Measurements from ENCODE around the gene AKR1C3. TPM values are rescaled to one million over a fixed set of nuclear protein-coding genes. Genes with fewer than 3 reads are reported as not detected.
"Not testable (repeated sequence)": the region's sequence is repeated elsewhere in the genome, so short reads cannot be mapped to it uniquely, and the experiment has no call there.

Gene AKR1C3
- total RNA-seq, 1 experiment from 2014 or later = 3.0 TPM

DNA sequence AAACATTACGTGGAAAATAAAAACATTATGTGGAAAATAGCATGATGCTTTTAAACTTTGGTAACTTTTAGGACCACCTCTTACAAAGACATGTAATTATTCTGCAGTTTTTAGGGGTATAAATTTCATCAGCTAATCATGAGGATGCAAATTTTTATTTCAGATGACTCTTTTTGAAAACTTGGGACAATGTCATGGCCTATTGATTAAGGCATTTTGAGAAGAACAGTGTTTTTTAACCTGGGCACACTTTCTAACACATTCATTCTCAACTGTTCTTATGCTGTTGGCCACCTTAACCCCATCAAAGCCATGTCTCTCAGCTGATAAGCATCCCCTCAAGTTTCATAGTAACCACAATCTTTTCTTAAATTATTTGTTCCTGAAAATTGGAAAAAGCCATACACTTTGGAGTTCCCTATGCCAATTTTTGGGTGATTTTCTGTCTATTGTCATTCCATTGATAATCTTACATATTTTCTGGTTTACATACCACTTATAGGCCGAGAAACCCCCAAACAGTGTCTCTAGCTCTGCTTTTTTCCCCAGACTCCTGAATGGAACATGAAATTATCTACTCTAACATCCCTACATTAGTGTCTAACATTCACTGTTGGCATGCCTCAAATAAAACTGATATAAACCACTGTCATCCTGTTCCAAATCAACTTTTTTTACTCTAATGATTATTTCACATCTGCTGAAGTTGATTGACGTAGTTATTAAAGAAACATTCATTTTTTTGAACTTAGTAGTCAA, 14.6 kb downstream of the AKR1C3 start:
- H3K4me1 ChIP-seq (ENCODE audit: control insufficient read depth in 1 of 2, insufficient read depth in 2 of 2, low read length in 2 of 2) = no peaks in the 10 kb centered on the region
- ATAC-seq (no peak), DNase-seq (ENCODE audit: low read depth, low spot score) (no peak)
- TF ChIP-seq EZH2phosphoT487 (IDR thresholded peaks at IDR 0.05; ENCODE audit: borderline replicate concordance) (no peak), FOSL1 (IDR thresholded peaks at IDR 0.05; ENCODE audit: low read depth) (no peak), YY1 (IDR thresholded peaks at IDR 0.05; ENCODE audit: extremely low read depth, insufficient replicate concordance, low read depth, low read length) (no peak), POLR2AphosphoS5 (IDR thresholded peaks at IDR 0.05; ENCODE audit: low read depth, low read length) (no peak), SIN3A (IDR thresholded peaks at IDR 0.05; ENCODE audit: low read depth) (no peak), TCF7L2 (IDR thresholded peaks at IDR 0.05; ENCODE audit: borderline replicate concordance, extremely low read depth, insufficient read depth, insufficient read length) (no peak), CEBPB (IDR thresholded peaks at IDR 0.05; ENCODE audit: low read depth) (no peak), EZH2 (IDR thresholded peaks at IDR 0.05) (no peak), SP1 (IDR thresholded peaks at IDR 0.05; ENCODE audit: low read depth) (no peak), CBX3 (IDR thresholded peaks at IDR 0.05; ENCODE audit: low read depth) (no peak), JUND (IDR thresholded peaks at IDR 0.05) (no peak), POLR2A (IDR thresholded peaks at IDR 0.05; ENCODE audit: borderline replicate concordance, extremely low read depth, insufficient read depth, insufficient read length) (no peak), RAD21 (IDR thresholded peaks at IDR 0.05; ENCODE audit: low read depth) (no peak)
- TF ChIP-seq, protein P1, sequence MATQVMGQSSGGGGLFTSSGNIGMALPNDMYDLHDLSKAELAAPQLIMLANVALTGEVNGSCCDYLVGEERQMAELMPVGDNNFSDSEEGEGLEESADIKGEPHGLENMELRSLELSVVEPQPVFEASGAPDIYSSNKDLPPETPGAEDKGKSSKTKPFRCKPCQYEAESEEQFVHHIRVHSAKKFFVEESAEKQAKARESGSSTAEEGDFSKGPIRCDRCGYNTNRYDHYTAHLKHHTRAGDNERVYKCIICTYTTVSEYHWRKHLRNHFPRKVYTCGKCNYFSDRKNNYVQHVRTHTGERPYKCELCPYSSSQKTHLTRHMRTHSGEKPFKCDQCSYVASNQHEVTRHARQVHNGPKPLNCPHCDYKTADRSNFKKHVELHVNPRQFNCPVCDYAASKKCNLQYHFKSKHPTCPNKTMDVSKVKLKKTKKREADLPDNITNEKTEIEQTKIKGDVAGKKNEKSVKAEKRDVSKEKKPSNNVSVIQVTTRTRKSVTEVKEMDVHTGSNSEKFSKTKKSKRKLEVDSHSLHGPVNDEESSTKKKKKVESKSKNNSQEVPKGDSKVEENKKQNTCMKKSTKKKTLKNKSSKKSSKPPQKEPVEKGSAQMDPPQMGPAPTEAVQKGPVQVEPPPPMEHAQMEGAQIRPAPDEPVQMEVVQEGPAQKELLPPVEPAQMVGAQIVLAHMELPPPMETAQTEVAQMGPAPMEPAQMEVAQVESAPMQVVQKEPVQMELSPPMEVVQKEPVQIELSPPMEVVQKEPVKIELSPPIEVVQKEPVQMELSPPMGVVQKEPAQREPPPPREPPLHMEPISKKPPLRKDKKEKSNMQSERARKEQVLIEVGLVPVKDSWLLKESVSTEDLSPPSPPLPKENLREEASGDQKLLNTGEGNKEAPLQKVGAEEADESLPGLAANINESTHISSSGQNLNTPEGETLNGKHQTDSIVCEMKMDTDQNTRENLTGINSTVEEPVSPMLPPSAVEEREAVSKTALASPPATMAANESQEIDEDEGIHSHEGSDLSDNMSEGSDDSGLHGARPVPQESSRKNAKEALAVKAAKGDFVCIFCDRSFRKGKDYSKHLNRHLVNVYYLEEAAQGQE (IDR thresholded peaks at IDR 0.05; ENCODE audit: low read depth) = no peak
- TF ChIP-seq, protein P2, sequence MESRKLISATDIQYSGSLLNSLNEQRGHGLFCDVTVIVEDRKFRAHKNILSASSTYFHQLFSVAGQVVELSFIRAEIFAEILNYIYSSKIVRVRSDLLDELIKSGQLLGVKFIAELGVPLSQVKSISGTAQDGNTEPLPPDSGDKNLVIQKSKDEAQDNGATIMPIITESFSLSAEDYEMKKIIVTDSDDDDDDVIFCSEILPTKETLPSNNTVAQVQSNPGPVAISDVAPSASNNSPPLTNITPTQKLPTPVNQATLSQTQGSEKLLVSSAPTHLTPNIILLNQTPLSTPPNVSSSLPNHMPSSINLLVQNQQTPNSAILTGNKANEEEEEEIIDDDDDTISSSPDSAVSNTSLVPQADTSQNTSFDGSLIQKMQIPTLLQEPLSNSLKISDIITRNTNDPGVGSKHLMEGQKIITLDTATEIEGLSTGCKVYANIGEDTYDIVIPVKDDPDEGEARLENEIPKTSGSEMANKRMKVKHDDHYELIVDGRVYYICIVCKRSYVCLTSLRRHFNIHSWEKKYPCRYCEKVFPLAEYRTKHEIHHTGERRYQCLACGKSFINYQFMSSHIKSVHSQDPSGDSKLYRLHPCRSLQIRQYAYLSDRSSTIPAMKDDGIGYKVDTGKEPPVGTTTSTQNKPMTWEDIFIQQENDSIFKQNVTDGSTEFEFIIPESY (IDR thresholded peaks at IDR 0.05; ENCODE audit: extremely low read depth, insufficient replicate concordance, low read length) = no peak
- TF ChIP-seq, protein P3, sequence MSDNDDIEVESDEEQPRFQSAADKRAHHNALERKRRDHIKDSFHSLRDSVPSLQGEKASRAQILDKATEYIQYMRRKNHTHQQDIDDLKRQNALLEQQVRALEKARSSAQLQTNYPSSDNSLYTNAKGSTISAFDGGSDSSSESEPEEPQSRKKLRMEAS (IDR thresholded peaks at IDR 0.05) = no peak
- H3K36me3 ChIP-seq (ENCODE audit: control insufficient read depth in 1 of 2, insufficient read depth in 2 of 2, low read length in 2 of 2) = no peaks in the 10 kb centered on the region
- BruUV-seq (replicated peaks) = no TSS peak
- no peaks in the 10 kb centered on the region for H4K20me1 ChIP-seq (ENCODE audit: insufficient read depth)
- H3K4me2 ChIP-seq (ENCODE audit: low read length) = no peak overlapping the region
- no peak overlapping the region for H3K4me3 ChIP-seq (replicated peaks in 1 of 2; ENCODE audit: low read depth in 1 of 2, low read length in 2 of 2)
- ChIA-PET RAD21 (ENCODE audit: low non-redundant PET in 1 of 2, low total read pairs in 2 of 2, uncharacterized antibody in 2 of 2, unreplicated experiment in 2 of 2) (no interaction called here), POLR2A (no interaction called here), CTCF (no interaction called here)
- H3K9me3 ChIP-seq (ENCODE audit: control insufficient read depth in 1 of 2, insufficient read depth in 1 of 2, low read depth in 1 of 2, low read length in 2 of 2) = no peaks in the 10 kb centered on the region
- H3K27me3 ChIP-seq (ENCODE audit: insufficient read depth, low read length) = no peaks in the 10 kb centered on the region
- H3K9ac ChIP-seq (ENCODE audit: low read length) = no peak overlapping the region
- intact Hi-C loops (cut with micrococcal nuclease) = no loop called here
- H3K79me2 ChIP-seq (ENCODE audit: insufficient read depth, low read length) = no peaks in the 10 kb centered on the region
- H2AFZ ChIP-seq (ENCODE audit: low read depth, low read length, poor library complexity, severe bottlenecking) = no peak overlapping the region
- no peaks in the 10 kb centered on the region for H3K9me2 ChIP-seq (ENCODE audit: insufficient read depth)
- no peak overlapping the region for H3K27ac ChIP-seq (ENCODE audit: low read depth, low read length)

DNA sequence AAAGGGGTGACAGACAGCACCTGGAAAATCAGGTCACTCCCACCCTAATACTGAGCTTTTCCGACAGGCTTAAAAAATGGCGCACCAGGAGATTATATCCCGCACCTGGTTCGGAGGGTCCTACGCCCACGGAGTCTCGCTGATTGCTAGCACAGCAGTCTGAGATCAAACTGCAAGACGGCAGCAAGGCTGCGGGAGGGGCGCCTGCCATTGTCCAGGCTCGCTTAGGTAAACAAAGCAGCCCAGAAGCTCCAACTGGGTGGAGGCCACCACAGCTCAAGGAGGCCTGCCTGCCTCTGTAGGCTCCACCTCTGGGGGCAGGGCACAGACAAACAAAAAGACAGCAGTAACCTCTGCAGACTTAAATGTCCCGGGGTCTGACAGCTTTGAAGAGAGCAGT, 15.6 kb downstream of the AKR1C3 start:
- intact Hi-C loops (cut with micrococcal nuclease); POLR2A ChIA-PET; H3K4me2 ChIP-seq (ENCODE audit: low read length); H3K9ac ChIP-seq (ENCODE audit: low read length); H3K27me3 ChIP-seq (ENCODE audit: insufficient read depth, low read length); H3K79me2 ChIP-seq (ENCODE audit: insufficient read depth, low read length); H3K4me1 ChIP-seq (ENCODE audit: control insufficient read depth in 1 of 2, insufficient read depth in 2 of 2, low read length in 2 of 2); H3K9me3 ChIP-seq (ENCODE audit: control insufficient read depth in 1 of 2, insufficient read depth in 1 of 2, low read depth in 1 of 2, low read length in 2 of 2); DNase-seq (ENCODE audit: low read depth, low spot score); H2AFZ ChIP-seq (ENCODE audit: low read depth, low read length, poor library complexity, severe bottlenecking); H3K36me3 ChIP-seq (ENCODE audit: control insufficient read depth in 1 of 2, insufficient read depth in 2 of 2, low read length in 2 of 2); RAD21 ChIA-PET (ENCODE audit: low non-redundant PET in 1 of 2, low total read pairs in 2 of 2, uncharacterized antibody in 2 of 2, unreplicated experiment in 2 of 2); ATAC-seq; BruUV-seq (replicated peaks); H3K9me2 ChIP-seq (ENCODE audit: insufficient read depth); H3K4me3 ChIP-seq (replicated peaks in 1 of 2; ENCODE audit: low read depth in 1 of 2, low read length in 2 of 2); H4K20me1 ChIP-seq (ENCODE audit: insufficient read depth); H3K27ac ChIP-seq (ENCODE audit: low read depth, low read length); CTCF ChIA-PET: not testable (repeated sequence)
